ENCODE results near the gene ZNF487.

DNA sequence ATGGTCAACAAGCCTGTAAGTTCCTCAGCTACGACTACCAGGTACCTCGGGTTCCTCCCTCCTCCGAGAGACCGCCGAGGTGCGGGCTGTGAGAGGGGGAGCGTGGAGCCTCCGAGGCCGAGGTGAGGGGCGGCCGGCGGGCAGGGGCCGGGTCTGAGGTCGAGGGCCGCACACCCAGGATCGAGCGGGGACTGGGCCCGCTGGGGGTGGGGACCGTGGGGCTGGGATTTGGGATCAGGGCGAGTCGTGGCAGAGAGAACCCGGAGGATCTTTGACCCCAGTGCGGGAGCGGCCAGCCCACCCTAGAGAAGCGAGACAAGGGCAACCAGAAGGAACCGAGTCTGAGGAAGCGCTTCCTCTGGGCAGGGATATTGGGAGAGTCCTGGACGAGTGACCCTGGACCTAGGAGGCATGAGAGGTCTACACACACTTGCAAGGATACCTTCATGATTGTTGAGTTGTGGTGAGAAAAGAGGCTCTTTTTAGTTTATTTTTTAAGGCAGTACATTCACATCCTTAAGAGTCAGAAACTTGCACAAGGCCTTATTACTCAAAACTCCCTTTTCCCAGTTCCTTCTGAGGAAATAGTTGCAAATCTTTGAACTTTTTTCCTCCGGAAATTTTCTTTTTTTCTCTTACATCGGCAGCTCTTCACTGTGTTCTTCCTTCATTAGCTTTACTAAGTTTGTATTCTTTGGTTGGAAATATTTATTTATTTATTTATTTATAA is 395 bp downstream of the ZNF487 start:
- no peak for TF ChIP-seq KDM1A (IDR thresholded peaks at IDR 0.05; ENCODE audit: low read depth)
- TF ChIP-seq, protein P1, sequence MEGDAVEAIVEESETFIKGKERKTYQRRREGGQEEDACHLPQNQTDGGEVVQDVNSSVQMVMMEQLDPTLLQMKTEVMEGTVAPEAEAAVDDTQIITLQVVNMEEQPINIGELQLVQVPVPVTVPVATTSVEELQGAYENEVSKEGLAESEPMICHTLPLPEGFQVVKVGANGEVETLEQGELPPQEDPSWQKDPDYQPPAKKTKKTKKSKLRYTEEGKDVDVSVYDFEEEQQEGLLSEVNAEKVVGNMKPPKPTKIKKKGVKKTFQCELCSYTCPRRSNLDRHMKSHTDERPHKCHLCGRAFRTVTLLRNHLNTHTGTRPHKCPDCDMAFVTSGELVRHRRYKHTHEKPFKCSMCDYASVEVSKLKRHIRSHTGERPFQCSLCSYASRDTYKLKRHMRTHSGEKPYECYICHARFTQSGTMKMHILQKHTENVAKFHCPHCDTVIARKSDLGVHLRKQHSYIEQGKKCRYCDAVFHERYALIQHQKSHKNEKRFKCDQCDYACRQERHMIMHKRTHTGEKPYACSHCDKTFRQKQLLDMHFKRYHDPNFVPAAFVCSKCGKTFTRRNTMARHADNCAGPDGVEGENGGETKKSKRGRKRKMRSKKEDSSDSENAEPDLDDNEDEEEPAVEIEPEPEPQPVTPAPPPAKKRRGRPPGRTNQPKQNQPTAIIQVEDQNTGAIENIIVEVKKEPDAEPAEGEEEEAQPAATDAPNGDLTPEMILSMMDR (IDR thresholded peaks at IDR 0.05): no peak
- TF ChIP-seq HOXB5 (CRISPR knock-in tag; IDR thresholded peaks at IDR 0.05): no peak

All from A549 (cell line).